ENCODE data around the gene METTL9.

METTL9 gene

GRCh38 chr16:21614896-21615295, 15.5 kb downstream of the METTL9 start:
- H3K4me3 ChIP-seq (replicated peaks in 1 of 2; ENCODE audit: low read depth in 2 of 2, low read length in 2 of 2), result no peak overlapping the region
- TF ChIP-seq CTCF (IDR thresholded peaks at IDR 0.05; ENCODE audit: low read depth, low read length), result no peak
- no peak for DNase-seq (ENCODE audit: low read depth in 2 of 2)

GRCh38 chr16:21617607-21618006, 18.2 kb downstream of the METTL9 start:
- no peak for TF ChIP-seq CTCF (IDR thresholded peaks at IDR 0.05; ENCODE audit: low read depth, low read length)
- no peak overlapping the region for H3K4me3 ChIP-seq (replicated peaks in 1 of 2; ENCODE audit: low read depth in 2 of 2, low read length in 2 of 2)
- no peak for DNase-seq (ENCODE audit: low read depth in 2 of 2)

- H3K4me3 ChIP-seq (replicated peaks in 1 of 2; ENCODE audit: low read depth in 2 of 2, low read length in 2 of 2), result no peak overlapping the region
- no peak for DNase-seq (ENCODE audit: low read depth in 2 of 2)
- no peak for TF ChIP-seq CTCF (IDR thresholded peaks at IDR 0.05; ENCODE audit: low read depth, low read length)
Measured at GRCh38 chr16:21618281-21618680, 18.9 kb downstream of the METTL9 start.

GRCh38 chr16:21619765-21620425, 20.5 kb downstream of the METTL9 start:
- TF ChIP-seq CTCF (IDR thresholded peaks at IDR 0.05; ENCODE audit: low read depth, low read length), result no peak
- no peak for DNase-seq (ENCODE audit: low read depth in 2 of 2)

GRCh38 chr16:21620592-21620991, 21.2 kb downstream of the METTL9 start:
- TF ChIP-seq CTCF (IDR thresholded peaks at IDR 0.05; ENCODE audit: low read depth, low read length), result no peak
- DNase-seq (ENCODE audit: low read depth in 2 of 2), result no peak
- no peak overlapping the region for H3K4me3 ChIP-seq (replicated peaks in 1 of 2; ENCODE audit: low read depth in 2 of 2, low read length in 2 of 2)

More at GRCh38 chr16:21619765-21620425, 20.5 kb downstream of the METTL9 start:
- no peak overlapping the region for H3K4me3 ChIP-seq (replicated peaks in 1 of 2; ENCODE audit: low read depth in 2 of 2, low read length in 2 of 2)

- no peak for TF ChIP-seq CTCF (IDR thresholded peaks at IDR 0.05; ENCODE audit: low read depth, low read length)
- no peak for DNase-seq (ENCODE audit: low read depth in 2 of 2)
- no peak overlapping the region for H3K4me3 ChIP-seq (replicated peaks in 1 of 2; ENCODE audit: low read depth in 2 of 2, low read length in 2 of 2)
Measured at GRCh38 chr16:21622545-21622944, 23.2 kb downstream of the METTL9 start.

GRCh38 chr16:21625026-21625425, 25.6 kb downstream of the METTL9 start:
- TF ChIP-seq CTCF (IDR thresholded peaks at IDR 0.05; ENCODE audit: low read depth, low read length), result no peak
- H3K4me3 ChIP-seq (replicated peaks in 1 of 2; ENCODE audit: low read depth in 2 of 2, low read length in 2 of 2), result no peak overlapping the region
- no peak for DNase-seq (ENCODE audit: low read depth in 2 of 2)
